HG02678 (cell line): ENCODE results near the gene STARD7.

Experiments used
- ATAC-seq: cut with Tn5 transposase; IDR thresholded peaks from one replicate; pipeline ENCODE4 v1.9.1; 2021; ENCODE audit warnings: mild to moderate bottlenecking, moderate library complexity; ENCODE audit not compliant: unreplicated experiment

STARD7 gene

DNA sequence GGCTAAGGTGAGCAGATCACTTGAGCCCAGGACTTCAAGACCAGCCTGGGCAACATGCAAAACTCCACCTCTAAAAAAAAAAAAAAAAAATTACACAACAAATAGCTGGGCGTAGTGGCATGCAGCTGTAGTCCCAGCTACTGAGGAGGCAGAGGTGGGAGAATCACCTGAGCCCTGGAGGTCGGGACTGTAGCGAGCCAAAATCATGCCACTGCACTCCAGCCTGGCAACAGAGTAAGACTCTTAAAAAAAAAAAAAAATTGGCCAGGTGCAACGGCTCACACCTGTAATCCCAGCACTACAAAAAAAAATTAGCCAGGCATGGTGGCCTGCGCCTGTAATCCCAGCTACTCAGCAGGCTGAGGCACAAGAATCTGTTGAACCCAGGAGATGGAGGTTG lies 7.3 kb downstream of the STARD7 start:
- no peak for ATAC-seq

DNA sequence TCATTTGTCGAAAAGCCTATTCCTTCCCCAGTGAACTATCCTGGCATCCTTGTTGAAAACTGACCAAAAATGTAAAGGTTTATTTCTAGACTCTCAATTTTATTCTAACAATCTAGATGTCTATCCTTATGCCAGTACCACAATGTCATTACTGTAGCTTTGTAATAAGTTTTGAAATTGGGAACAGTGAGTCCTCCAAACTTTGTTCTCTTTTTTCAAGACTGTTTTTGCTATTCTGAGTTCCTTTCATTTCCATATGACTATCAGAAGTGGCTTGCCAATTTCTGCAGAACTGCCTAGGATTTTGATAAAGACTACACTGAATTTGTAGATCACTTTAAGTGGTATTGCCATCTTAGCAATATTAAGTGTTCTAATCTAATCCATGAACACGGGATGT lies 9.7 kb downstream of the STARD7 start:
- ATAC-seq = no peak

DNA sequence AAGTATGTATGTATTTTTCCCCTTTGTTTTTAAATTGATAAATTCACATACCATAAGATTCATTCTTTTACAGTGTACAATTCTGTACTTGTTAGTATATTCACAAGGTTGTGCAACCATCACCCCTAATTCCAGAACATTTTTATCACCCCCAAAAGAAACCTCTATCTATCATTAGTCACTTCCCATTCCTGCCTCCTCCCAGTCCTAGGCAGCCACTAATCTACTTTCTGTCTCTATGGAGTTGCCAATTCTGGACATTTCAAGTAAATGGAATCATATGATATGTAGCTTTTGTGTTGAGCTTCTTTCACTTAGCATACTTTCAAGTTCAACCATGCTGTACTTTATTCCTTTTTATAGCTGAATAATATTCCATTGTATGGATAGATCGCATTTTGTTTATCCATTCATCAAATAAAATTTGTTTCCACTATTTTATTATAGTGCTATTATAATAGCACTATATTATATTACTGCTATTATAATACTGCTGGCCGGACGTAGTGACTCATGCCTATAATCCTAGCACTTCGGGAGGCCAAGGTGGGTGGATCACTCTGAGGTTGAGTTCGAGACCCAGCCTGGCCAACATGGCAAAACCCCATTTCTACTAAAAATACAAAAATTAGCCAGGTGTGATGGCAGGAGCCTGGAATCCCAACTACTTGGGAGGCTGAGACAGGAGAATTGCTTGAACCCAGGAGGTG lies 10.9 kb downstream of the STARD7 start:
- ATAC-seq = no peak

DNA sequence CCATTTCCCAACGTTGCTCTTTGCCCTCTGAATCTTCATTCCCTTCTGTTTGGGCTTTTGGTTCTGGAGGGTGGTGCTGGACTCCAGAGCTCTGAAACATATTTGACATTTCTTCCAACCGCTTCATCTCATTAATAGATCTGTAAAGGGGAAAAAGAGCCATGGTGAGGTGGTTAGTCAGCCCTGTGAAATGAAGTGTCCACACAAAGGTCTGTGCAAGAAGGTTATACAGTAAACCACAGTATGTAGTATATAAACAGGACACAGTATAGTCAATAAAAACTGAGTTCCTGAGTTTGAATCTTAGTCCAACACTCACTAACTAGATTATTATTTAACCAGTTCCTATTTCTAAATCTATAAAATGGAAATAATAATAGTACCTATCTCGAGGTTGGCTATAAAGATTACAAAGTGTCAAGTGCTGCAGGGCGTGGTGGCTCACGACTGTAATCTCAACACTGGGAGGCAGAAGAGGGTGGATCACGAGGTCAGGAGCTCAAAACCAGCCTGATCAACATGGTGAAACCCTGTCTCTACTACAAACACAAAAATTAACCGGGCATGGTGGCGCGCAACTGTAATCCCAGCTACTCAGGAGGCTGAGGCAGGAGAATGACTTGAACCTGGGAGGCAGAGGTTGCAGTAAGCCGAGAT lies 13.1 kb downstream of the STARD7 start:
- no peak for ATAC-seq

DNA sequence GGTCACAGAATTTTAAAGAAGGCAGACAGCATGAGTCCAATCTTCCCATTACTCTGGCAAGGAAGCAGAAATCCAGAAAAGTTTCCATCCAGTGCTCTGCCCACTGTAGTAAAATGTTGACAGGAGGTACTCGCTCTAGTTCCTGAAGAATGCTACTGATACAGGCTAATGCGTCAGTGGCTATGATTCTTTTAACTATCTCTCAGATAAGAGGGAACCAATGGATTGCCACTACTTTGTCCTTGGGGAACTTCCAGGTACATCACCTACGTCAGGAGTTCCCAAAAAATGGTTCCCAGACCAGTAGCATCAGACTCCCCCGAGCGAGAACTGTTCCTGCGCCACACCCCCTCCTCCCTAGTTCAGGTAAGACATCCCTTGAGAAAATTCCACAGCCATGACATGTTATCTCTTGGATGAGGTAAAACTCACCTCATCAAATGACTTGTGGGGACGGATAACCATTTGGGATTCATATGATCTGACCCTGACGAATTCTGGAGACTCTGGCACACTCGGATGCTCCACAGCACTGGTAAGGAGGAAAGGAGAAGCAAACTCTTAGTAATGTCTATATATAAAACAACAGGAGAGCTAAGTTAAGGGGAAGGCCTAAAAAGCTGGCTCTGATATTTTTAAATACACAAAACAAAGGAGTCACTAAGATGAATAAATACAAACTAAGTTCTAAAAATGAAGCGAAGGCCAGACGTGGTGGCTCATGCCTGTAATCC lies 16.5 kb downstream of the STARD7 start:
- ATAC-seq = no peak

DNA sequence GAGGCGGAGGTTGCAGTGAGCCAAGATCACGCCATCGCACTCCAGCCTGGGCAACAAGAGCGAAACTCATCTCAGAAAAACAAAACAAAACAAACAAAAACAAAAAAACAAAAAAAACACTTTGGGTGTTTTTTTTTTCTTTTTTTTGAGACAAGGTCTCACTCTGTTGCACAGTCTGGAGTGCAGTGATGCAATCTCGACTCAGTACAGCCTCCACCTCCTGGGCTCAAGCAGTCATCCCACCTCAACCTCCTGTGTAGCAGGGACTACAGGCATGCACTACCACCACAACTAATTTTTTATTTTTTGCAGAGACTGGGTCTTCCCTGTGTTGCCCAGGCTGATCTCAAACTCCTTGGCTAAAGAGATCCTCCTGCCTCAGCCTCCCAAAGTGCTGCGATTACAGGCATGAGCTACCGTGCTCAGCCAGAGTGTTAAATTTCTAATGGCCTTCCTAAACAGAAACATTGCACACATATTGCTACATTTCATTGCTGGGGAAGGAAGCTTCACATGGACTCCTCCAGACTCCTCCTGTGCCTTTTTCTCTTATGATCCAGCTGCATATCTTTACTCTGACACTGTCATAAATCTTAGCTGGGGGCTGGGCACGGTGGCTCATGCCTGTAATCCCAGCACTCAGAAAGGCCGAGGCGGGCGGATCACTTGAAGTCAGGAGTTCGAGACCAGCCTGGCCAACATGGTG lies 19.7 kb downstream of the STARD7 start:
- no peak for ATAC-seq

DNA sequence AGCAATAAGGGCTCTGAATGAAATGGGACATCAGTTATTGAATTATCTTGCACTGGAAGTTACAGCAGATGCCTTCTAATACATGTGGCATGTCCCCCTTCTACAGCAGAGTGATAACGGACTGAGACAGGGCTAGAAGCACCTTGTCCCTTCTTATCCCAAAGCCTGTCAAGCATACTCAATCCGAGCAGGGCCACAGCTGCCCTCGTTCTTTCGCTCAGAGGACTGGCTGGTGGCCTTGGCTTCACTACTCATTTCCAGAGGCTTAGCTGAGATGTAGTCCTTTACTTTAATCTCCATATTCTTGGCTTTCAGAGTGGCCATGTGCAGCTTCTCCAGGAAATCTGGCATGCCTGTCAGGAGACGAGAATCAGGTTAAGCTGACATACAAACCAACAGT lies 22.1 kb downstream of the STARD7 start:
- ATAC-seq = no peak

DNA sequence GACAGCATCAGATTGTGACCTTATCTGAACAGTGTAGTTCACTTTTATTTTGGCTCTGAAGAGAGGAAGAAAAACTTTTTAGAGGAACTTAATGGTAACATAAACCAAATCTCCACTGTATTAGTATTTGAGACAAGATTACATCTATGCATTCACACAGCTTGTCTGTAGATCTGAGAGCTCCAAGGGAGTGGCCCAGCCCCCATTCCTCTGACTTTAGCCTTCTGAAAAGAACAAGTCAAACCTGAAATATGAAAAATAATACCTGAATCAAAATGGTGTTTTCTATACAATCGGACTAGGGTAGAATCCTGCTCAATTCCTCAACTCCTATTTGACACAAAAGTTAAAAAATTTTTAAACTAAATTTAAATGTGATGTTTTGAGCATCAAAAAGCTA lies 23.1 kb downstream of the STARD7 start:
- no peak for ATAC-seq

DNA sequence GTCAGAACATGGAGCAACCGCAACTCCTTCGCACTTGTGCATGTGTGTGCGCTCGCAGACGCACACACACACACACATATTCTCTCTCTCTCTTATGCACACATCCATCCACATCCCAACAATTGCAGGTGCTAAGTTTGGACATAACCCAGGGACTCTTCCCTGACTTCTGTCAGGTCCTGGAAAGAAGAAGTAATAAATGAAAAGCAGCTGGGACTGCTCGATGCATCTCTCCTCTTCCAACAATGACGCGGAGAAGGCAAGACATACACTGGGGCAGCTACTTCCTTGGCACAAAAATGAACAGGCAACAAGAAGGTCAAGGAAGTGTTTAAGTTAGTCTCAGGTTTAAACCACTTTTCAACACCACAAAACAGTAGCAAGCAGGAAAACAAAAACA lies 23.6 kb downstream of the STARD7 start:
- no peak for ATAC-seq

DNA sequence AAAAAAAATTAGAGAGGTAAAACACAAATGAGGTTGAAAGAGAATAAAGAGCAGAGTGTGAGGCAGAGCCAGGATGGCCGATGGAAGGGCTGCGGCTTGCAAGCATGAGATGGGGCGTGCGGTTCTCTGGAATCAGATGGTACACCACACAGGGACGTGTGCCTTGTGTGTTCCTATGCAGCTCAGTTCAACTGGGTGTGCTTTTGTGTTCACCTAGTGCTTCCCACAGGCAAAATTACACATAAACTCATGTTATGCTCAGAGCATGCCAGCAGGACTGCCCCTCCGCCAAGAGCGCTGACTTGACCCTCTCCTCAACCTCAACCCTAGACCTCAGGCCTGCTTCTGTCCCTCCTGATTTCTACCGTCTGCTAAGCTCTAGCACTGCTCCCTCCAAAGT lies 24.4 kb downstream of the STARD7 start:
- ATAC-seq = no peak

DNA sequence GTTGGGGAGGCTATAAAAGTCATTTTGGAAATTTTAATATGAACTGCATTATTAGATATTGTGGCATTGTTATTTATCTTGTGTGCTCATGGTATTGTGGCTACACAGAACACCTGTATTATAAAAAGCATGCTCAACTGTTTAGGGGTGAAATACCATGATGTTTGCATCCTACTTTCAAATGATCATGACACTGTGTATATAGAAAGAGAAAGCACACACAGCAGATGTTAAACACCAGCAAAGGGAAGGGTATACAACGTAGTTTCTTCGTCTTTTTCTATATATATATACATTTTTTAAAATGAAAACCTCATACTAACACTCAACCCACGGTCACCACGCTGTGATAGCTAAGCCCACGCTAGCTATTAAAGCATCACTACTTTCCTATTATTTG lies 27.1 kb downstream of the STARD7 start:
- no peak for ATAC-seq

DNA sequence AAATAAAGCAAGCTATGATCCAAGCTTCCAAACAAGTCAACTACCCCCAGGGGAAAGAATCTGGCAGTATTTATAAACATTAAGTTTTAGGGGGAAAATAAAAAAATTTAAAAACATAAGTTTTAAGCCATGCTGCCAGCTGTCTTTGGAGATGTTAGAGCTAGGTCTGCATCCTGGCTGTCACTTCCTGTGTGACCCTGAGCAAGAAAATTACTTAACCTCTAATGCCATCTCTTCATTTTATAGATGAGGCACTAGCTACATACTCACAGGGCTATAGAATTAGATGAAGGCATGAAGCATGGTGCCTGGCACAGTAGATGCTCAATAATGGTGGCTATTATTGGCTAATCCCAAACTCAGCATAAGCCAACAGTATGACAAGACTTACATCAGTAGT lies 28.1 kb downstream of the STARD7 start:
- no peak for ATAC-seq

DNA sequence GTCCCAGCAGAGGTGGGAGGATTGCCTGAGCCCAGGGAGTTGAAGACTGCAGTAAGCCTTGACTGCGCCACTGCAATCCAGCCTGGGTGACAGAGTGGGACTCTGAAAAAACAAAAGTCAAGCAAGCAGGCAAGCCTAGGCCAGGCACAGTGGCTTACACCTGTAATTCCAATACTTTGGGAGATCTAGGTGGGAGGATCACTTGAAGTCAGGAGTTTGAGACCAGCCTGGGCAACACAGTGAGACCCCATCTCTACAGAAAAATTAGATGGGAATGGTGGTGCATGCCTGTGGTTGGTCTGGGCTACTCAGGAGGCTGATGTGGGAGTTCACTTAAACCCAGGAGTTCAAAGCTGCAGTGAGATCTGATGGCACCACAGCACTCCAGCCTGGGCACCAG lies 28.6 kb downstream of the STARD7 start:
- ATAC-seq = no peak

DNA sequence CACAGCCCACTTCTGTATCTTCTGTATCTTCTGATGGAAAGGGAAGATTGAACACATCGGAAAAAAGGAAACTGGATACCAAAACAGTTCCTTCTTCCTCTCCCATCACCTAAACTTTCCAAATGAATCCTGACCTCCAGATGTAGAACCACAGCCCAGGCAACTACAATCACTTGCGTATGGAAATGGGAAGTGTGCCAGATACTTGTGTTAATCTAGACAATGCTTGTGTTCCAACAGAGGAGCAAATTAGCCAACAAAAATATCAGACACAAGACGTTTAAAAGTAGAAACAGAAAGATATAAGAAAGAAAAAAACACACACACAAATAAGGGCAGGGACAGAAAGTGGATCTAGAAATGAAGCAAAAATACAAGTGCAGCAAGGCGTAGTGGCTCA lies 32.0 kb downstream of the STARD7 start:
- no peak for ATAC-seq

DNA sequence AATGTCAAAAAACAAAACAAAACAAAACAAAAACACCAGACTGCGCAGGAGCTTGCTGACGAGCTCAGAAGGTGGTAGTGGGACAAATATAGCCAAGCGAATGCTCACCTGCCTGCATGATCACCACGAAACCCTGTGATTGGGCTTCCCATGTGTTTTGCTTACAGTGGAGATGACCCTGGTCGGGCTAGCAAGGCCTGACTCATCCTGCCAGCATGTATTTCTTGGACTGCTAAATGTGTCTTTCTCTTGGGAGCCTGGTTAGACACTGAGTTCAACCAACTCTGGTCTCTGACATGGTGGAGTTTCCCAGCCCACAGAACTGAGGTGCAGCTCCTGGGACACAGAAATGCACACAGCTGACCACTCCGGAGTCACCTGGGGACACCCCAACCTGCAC lies 32.7 kb downstream of the STARD7 start:
- no peak for ATAC-seq

DNA sequence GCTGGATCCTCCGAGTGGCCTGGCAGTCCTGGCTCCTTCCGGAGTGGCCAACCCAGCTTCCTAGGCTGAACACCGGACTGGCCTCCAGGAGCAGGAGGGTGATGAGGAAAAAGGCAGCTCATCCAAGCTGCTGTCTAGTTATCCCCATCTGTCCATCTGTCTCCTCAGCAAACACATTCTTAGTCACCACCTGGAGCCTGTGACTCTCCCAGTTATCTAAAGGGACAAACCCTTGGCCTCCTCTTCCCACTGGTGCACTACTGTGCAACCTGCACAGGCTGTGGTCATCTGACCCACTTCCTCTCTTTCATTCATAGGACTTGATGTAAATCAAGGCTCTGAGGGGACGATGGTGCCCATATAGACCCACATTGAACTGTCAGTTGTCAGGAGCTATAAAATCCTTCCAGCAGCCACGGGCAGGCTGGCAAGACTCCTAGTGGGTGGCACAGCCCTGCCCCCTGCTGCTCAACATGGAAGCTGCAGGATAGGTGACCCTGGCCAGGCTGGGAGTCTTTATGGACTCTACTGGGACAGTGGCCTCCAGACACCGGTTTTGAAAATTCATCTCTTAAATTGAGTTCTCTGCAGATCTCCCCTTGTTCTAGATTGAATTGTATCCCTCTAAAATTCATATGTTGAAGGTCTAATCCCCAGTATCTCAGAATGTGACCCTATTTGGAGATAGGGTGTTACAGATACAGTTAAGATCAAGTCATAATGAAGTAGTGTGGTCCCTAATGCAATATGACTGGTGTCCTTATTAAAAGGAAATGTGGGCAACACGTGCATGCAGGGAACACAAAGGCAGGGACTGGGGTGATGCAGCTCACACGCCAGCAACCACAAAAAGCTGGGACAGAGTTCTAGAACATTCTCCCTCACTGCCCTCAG lies 34.1 kb downstream of the STARD7 start:
- ATAC-seq = peak; percentile 87

DNA sequence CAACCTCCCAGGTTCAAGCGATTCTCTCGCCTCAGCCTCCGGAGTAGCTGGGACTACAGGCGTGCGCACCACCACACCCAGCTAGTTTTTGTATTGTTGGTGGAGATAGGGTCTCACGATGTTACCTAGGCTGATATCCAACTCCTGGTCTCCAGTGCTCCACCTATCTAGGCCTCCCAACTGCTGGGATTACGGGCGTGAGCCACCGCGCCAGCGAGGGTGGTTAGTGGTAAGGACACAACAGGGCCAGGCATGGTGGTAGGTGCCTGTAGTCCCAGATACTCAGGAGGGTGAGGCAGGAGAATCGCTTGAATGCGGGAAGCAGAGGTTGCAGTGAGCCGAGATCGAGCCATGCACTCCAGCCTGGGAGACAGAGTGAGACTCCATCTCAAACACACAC lies 36.8 kb downstream of the STARD7 start:
- ATAC-seq = no peak

DNA sequence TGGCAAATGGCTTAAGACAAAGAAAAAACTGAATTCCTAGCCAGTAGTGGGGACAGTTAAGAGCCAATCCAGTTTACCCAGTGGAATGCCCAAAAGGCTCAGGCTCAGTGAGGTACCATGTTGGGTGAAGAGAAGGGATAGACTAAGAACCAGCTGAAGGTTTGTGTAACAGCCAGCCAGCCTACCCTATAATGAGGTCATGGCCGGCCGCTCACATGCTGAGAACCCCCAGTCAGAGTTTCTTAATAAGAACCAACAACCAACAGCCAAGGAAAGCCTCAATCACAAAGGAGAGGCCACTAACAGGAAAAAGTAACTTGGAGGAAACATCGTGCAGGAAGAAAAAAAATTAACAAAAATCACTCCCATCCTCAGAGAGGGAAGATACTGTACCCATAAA lies 38.0 kb downstream of the STARD7 start:
- ATAC-seq = no peak

DNA sequence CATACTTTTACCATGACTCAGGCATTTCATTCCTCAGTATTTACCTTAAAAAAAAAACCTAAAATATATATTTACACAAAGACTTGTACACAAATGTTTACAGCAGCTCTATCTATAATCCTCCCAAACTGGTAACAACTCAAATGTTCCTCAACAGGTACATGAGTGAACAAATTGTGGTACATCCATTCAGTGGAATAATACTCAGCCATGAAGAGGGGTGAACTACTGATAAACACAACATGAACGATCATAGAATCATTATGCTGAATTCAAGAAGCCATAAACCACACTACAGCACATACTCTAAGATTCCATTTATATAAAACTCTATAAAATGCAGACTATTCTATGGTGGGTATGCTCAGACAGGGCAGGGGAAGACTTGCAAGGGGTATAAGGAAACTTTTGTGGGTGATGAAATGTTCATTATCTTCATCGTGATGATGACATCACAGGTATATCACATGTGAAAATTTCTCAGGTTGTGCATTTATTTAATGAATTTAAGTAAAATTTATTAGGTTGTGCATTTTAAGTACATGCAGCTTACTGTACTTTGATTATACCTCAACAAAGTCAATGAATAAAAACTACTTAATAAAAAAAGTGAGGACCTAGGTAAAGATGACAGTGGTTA lies 38.6 kb downstream of the STARD7 start:
- ATAC-seq = no peak

DNA sequence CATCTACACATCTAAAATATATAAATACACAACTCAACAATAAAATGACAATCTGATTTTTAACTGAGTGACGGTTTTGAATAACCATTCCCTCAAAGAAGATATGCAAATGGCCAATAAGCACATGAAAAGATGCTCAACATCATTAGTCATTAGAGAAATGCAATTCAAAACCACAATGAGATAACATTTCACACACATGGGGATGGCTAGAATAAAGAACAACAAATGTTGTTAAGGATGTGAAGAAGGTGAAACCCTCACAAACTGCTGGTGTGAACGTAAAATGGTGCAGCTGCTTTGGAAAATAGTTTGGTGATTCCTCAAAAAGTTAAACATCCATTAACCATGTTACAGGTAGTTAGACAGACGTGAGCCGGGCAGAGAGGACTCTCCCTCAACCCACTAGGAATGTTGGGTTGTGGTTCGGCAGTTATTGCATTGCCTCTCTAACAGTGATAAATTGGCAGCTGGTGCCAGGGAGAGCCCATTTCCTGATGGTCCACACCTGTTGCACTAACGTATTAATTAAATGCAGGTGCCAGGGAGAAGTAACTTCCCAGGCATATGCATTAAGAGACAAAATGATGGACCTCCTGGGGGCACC lies 41.1 kb downstream of the STARD7 start:
- no peak for ATAC-seq
